A549 (cell line): Measurements from ENCODE around the gene KDM5C. TPM values are rescaled to one million over a fixed set of nuclear protein-coding genes. Genes with fewer than 3 reads are reported as not detected.

ENCODE experiments used
- polyA plus RNA-seq, 4 experiments: library from polyadenylated mRNA; depleted of rRNA in 3 of 4; stranded (reverse); fragments of >200 nt; fragmentation: RNase III in 1 of 4; extraction: RNeasy Plus Mini Kit Qiagen cat#74134 plus additional on column Dnase treatment in 1 of 4; gene quantifications; 2 replicates in 3 of 4; 3 replicates in 1 of 4; pipeline ENCODE4 v1.2.3, GENCODE V29; 2011 to 2017
- small RNA-seq, 6 experiments: library from RNA; depleted of rRNA; stranded (forward); fragments of <200 nt; gene quantifications; one replicate each; pipeline ENCODE3, GENCODE V24; 2012

Gene KDM5C
- polyA plus RNA-seq, 2 of the 4 experiments (the other 2 are of a cell fraction) = 46.5 to 66.8 TPM

Small RNAs within 50 kb of the gene (small RNA-seq; reads per million reads assigned to genes)
- gene AL139396.1 (0 reads per million in 6 experiments), gene MIR6894 (0 to 0.04 (median 0) reads per million in 6 experiments), gene MIR6895 (0 reads per million in 6 experiments)

Other genes starting within 250 kb of the KDM5C start
- gene GPR173, start 176.4 kb downstream of the KDM5C start, polyA plus RNA-seq (2011; rRNA removed) = 0.03 TPM in 1 of 2 replicates, not detected in the other
- not detected in 3 replicates for gene GPR173, start 176.4 kb downstream of the KDM5C start, polyA plus RNA-seq (2017; fragmentation: RNase III; extraction: RNeasy Plus Mini Kit Qiagen cat#74134 plus additional on column Dnase treatment)
- gene TSPYL2, start 142.8 kb downstream of the KDM5C start, polyA plus RNA-seq (2011; rRNA removed) = 25.2 and 27.2 TPM in 2 replicates
- gene TSPYL2, start 142.8 kb downstream of the KDM5C start, polyA plus RNA-seq (2017; fragmentation: RNase III; extraction: RNeasy Plus Mini Kit Qiagen cat#74134 plus additional on column Dnase treatment) = 19.9 to 30.0 TPM (median 24.9 TPM) in 3 replicates
- gene KANTR, start 131.1 kb downstream of the KDM5C start, polyA plus RNA-seq (2011; rRNA removed) = 5.3 and 5.7 TPM in 2 replicates
- gene KANTR, start 131.1 kb downstream of the KDM5C start, polyA plus RNA-seq (2017; fragmentation: RNase III; extraction: RNeasy Plus Mini Kit Qiagen cat#74134 plus additional on column Dnase treatment) = 2.4 to 3.3 TPM (median 2.6 TPM) in 3 replicates
- 28.3 and 45.3 TPM in 2 replicates for gene IQSEC2, start 56.4 kb upstream of the KDM5C start, polyA plus RNA-seq (2011; rRNA removed)
- 31.9 to 41.4 TPM (median 37.6 TPM) in 3 replicates for gene IQSEC2, start 56.4 kb upstream of the KDM5C start, polyA plus RNA-seq (2017; fragmentation: RNase III; extraction: RNeasy Plus Mini Kit Qiagen cat#74134 plus additional on column Dnase treatment)
- 85.4 and 100 TPM in 2 replicates for gene SMC1A, start 197.4 kb upstream of the KDM5C start, polyA plus RNA-seq (2011; rRNA removed)
- gene SMC1A, start 197.4 kb upstream of the KDM5C start, polyA plus RNA-seq (2017; fragmentation: RNase III; extraction: RNeasy Plus Mini Kit Qiagen cat#74134 plus additional on column Dnase treatment) = 72.1 to 79.4 TPM (median 76.7 TPM) in 3 replicates
- 0.52 and 0.73 TPM in 2 replicates for gene RIBC1, start 197.7 kb upstream of the KDM5C start, polyA plus RNA-seq (2011; rRNA removed)
- 0.96 to 1.5 TPM (median 1.1 TPM) in 3 replicates for gene RIBC1, start 197.7 kb upstream of the KDM5C start, polyA plus RNA-seq (2017; fragmentation: RNase III; extraction: RNeasy Plus Mini Kit Qiagen cat#74134 plus additional on column Dnase treatment)
- gene HSD17B10, start 209.2 kb upstream of the KDM5C start, polyA plus RNA-seq (2011; rRNA removed) = 139 and 155 TPM in 2 replicates
- gene HSD17B10, start 209.2 kb upstream of the KDM5C start, polyA plus RNA-seq (2017; fragmentation: RNase III; extraction: RNeasy Plus Mini Kit Qiagen cat#74134 plus additional on column Dnase treatment) = 147 to 153 TPM (median 149 TPM) in 3 replicates